Heart left ventricle (tissue), 16 donors: ENCODE data around the gene CRIP3. TPM values are rescaled to one million over a fixed set of nuclear protein-coding genes. Genes with fewer than 3 reads are reported as not detected.

ENCODE experiments used
- ATAC-seq, 4 donors: fragments of 200-7000 bp; cut with Tn5 transposase; one replicate each; pipeline ENCODE4 v1.9.1; 2020 to 2022; ENCODE audit warnings: moderate library complexity in 4 of 4, mild to moderate bottlenecking in 3 of 4, moderate number of reproducible peaks in 1 of 4
- DNase-seq, 5 donors: peaks; one replicate each; pipeline ENCODE4 v3.0.0-alpha.2; 2020
- H3K27ac ChIP-seq, 12 donors: fragments of 200-600 bp; sonication (generic) in 4 of 12; one replicate each; pipeline versions ENCODE4 v1.5.0 to v1.8.0; 2016 to 2022; ENCODE audit warnings: mild to moderate bottlenecking in 2 of 12
- H3K27me3 ChIP-seq, 9 donors: fragments of 200-600 bp; sonication (generic) in 2 of 9; one replicate each; pipeline versions ENCODE4 v1.5.1 to v1.8.0; 2016 to 2022; ENCODE audit warnings: mild to moderate bottlenecking in 3 of 9
- H3K36me3 ChIP-seq, 9 donors: fragments of 200-600 bp; sonication (generic) in 2 of 9; one replicate each; pipeline versions ENCODE4 v1.5.0 to v1.8.0; 2018 to 2022; ENCODE audit warnings: mild to moderate bottlenecking in 2 of 9
- H3K4me1 ChIP-seq, 12 donors: fragments of 200-600 bp; sonication (generic) in 4 of 12; one replicate each; pipeline versions ENCODE4 v1.5.0 to v1.8.0; 2016 to 2022; ENCODE audit warnings: mild to moderate bottlenecking in 3 of 12
- H3K4me3 ChIP-seq, 12 donors: fragments of 200-600 bp; sonication (generic) in 4 of 12; one replicate each; pipeline versions ENCODE4 v1.5.0 to v1.8.0; 2017 to 2022; ENCODE audit warnings: mild to moderate bottlenecking in 9 of 12, moderate library complexity in 4 of 12
- H3K9me3 ChIP-seq, 12 donors: fragments of 200-600 bp; sonication (generic) in 4 of 12; one replicate each; pipeline versions ENCODE4 v1.5.0 to v1.8.0; 2016 to 2022; ENCODE audit warnings: mild to moderate bottlenecking in 1 of 12
- CTCF ChIP-seq, 12 donors: fragments of 200-600 bp; sonication (generic) in 4 of 12; IDR thresholded peaks; one replicate each; pipeline versions ENCODE4 v1.5.0 to v1.8.0; 2018 to 2022; ENCODE audit warnings: antibody characterized with exemption in 12 of 12, mild to moderate bottlenecking in 5 of 12
- POLR2A ChIP-seq, 2 donors: fragments of 450-650 bp; IDR thresholded peaks; one replicate each; pipeline ENCODE4 v1.6.1; 2017; ENCODE audit warnings: antibody characterized with exemption in 2 of 2, mild to moderate bottlenecking in 2 of 2, moderate library complexity in 2 of 2
- WGBS, 4 donors: extraction: QIAGEN DNeasy Blood & Tissue Kit in 2 of 4; methylation state at CpG; one replicate each; pipeline versions ENCODE4 v1.1.5 to v1.1.7; 2013 to 2018; 5-methylcytosine and 5-hydroxymethylcytosine counted together
- intact Hi-C, 10 donors: fragments of 100-400 bp; cut with DNase I; formaldehyde crosslinking; loops; one replicate each; pipeline versions ENCODE4 v1.11.1 to v1.14.2; 2022
- polyA plus RNA-seq, 2 donors: library from polyadenylated mRNA; stranded (reverse); fragments of 200-250 nt; gene quantifications; one replicate each; pipeline ENCODE4 v1.2.3, GENCODE V29; 2013
- total RNA-seq, 9 donors: library from RNA; depleted of rRNA in 2 of 9; stranded (reverse); fragments of >200 nt in 2 of 9; fragmentation: NEBNext Ultra II Directional in 3 of 9; extraction: Animal tissue kit (Norgen Biotek cat#: 25700) in 3 of 9; gene quantifications; one replicate each; pipeline versions ENCODE4 v1.1.0 to v1.2.4, GENCODE V29; 2016 to 2023
- donor health status: ischemic (EF 13 %, LVEDD 7.1; RV severe dilation, severe dysfunction).
- donor health status: healthy with polysubstance abuse.
- donor health status: DM: no; HTN: yes; CAD: no.
- donor health status: DM: no; HTN: no; CAD: no.
- donor health status: ischemic (EF 25% LVEDD 6.9; RV normal size, moderate dysfunction).
- donor health status: ischemic (EF 25% LVEDD 5.7; RV mildly dilated, moderate dysfunction).
- donor health status: healthy.
- donor health status: DM: yes; HTN: yes; CAD: no.
- donor health status: ischemic (EF 35%, LVEDD 5.7; RV mildly dilated, moderate dysfunction).
- donor health status: nonischemic (EF 11% LVEDD 7.7; RV severe dilation, severe dysfunction).
- donor health status: DM: yes; HTN: yes; CAD: no.
- donor health status: PGD.
- donor health status: ischemic (EF 29% LVEDD 5.4; RV normal size, mild dysfunction).
- donor health status: nonischemic (EF 23%, LVEDD 6.1; RV moderate dilation, normal function).

The CRIP3 gene
- total and polyA plus RNA-seq, 11 donors = 3.6 to 66.7 (median 20.9) TPM

DNA sequence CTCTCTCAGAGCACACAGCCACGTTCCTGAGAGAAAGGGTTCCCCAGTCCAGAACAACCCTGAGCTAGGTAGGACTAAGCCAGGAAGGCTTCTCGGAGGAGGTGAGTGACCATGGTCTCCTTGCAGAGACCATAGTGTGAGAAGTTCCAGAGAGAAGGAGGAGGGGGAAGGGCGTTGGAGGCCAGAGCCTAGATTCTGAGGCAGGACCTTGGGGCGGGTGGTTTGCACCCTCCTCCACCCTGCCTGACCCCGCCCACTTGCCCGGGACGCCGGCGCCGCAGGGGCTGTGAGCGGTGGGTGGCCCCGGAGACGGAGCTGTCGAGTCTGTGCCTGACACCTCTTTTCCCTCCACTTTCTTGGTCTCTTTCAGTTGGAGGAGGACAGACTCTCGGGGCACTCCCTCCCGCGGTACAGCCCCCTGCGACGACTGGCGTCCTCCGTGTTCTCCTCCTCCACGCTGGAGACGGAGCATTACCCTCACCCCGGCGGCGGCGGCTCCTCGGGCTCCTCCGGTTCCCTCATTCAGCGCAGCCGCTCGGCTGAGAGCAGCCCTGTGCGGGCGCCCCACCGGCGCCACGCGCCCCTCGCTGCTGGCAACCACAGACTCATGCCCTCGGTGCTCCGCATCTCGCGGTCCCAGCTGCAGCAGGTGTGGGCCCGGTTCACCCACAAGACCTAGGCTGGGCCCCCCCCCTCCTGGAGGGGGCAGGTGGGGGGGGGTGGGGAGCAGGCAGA lies 39.2 kb downstream of the CRIP3 start:
- TF ChIP-seq CTCF (IDR thresholded peaks at IDR 0.05) (no peak), POLR2A (IDR thresholded peaks at IDR 0.05) (no peak)
- peak in 3 of 5 donors; percentile 50 to 74 (median 60) for DNase-seq
- ATAC-seq = peak in 3 of 4 donors; percentile 20 to 52 (median 26)
- Histone ChIP-seq H3K9me3 (no peaks in the 10 kb centered on the region), H3K27ac (peak overlapping the region in 11 of 12 donors; percentile 61 to 90 (median 74)), H3K4me3 (peak overlapping the region in 10 of 12 donors; percentile 24 to 51 (median 34)), H3K27me3 (peaks cover 0 to 25% (median 4%) of the 10 kb centered on the region in 9 donors), H3K36me3 (no peaks in the 10 kb centered on the region), H3K4me1 (peaks cover 0 to 35% (median 24%) of the 10 kb centered on the region in 12 donors)
- WGBS, 4 donors = 5 to 10% (median 8%) methylated on average over 18 to 44 of the region's 44 CpGs
- intact Hi-C loops = loop anchor here in 5 of 10 donors (2.0 to 10.0 kb wide), 6 partner anchors 59 to 238 kb away; no protein-coding TSS in a partner anchor

- Histone ChIP-seq H3K27ac (peak overlapping the region in 11 of 12 donors; percentile 61 to 90 (median 74)), H3K9me3 (no peaks in the 10 kb centered on the region), H3K4me1 (peaks cover 0 to 35% (median 24%) of the 10 kb centered on the region in 12 donors), H3K4me3 (peak overlapping the region in 3 of 12 donors; percentile 25 to 51 (median 41)), H3K27me3 (peaks cover 0 to 20% (median 0%) of the 10 kb centered on the region in 9 donors), H3K36me3 (no peaks in the 10 kb centered on the region)
- ATAC-seq = no peak
- TF ChIP-seq CTCF (IDR thresholded peaks at IDR 0.05) (no peak), POLR2A (IDR thresholded peaks at IDR 0.05) (no peak)
- peak in 1 of 5 donors; percentile 28 for DNase-seq
- 57 to 68% (median 62%) methylated on average over 10 of the region's 10 CpGs for WGBS, 4 donors
- intact Hi-C loops = loop anchor here in 5 of 10 donors (2.0 to 10.0 kb wide), 6 partner anchors 60 to 238 kb away; no protein-coding TSS in a partner anchor
Measured at GRCh38 chr6:43268782-43269272, 39.8 kb downstream of the CRIP3 start.

GRCh38 chr6:43268355-43268700 lies 40.3 kb downstream of the CRIP3 start:
- intact Hi-C loops = loop anchor here in 5 of 10 donors (2.0 to 10.0 kb wide), 6 partner anchors 60 to 239 kb away; no protein-coding TSS in a partner anchor
- peak; percentile 52 to 82 (median 67) for ATAC-seq

More at GRCh38 chr6:43268355-43268700, 40.3 kb downstream of the CRIP3 start:
- no peaks in the 10 kb centered on the region for H3K36me3 ChIP-seq
- 17 to 37% (median 35%) methylated on average over 1 to 3 of the region's 3 CpGs for WGBS, 4 donors
- no peak for TF ChIP-seq CTCF (IDR thresholded peaks at IDR 0.05)
- no peak for TF ChIP-seq POLR2A (IDR thresholded peaks at IDR 0.05)
- H3K27me3 ChIP-seq = peaks cover 0 to 20% (median 0%) of the 10 kb centered on the region in 9 donors
- peaks cover 0 to 35% (median 24%) of the 10 kb centered on the region in 12 donors for H3K4me1 ChIP-seq
- peak overlapping the region in 11 of 12 donors; percentile 61 to 90 (median 74) for H3K27ac ChIP-seq
- H3K9me3 ChIP-seq = no peaks in the 10 kb centered on the region
- no peak overlapping the region for H3K4me3 ChIP-seq
- DNase-seq = peak; percentile 71 to 79 (median 75)
